Retinal pigment epithelial cell (primary cell): ENCODE results near the gene ADAM20.

Experiments used
- DNase-seq: peaks from one replicate; pipeline ENCODE4 v3.0.0-alpha.2; 2010; ENCODE audit warnings: low read depth
- H3K4me3 ChIP-seq: 2 replicates; pipeline ENCODE4 v1.5.1; 2011; ENCODE audit warnings: mild to moderate bottlenecking, low read length, control low read depth, moderate library complexity
- CTCF ChIP-seq: conservative IDR thresholded peaks from 2 replicates; pipeline ENCODE4 v1.5.1; 2011; ENCODE audit warnings: low read depth, low read length, control low read depth, inconsistent platforms

Gene ADAM20

GRCh38 chr14:70534904-70535303 is at the start of gene ADAM20:
TSS of gene ADAM20 (minus strand) at chr14:70535004. CDS start at chr14:70524757, 10,247 bp downstream.
- no peak for DNase-seq
- TF ChIP-seq CTCF, result no peak
- H3K4me3 ChIP-seq, result no peak within 1 kb of the TSS

- H3K4me3 ChIP-seq, result peak overlapping the region; percentile 15
- peak; percentile 84 for DNase-seq
Measured at GRCh38 chr14:70576891-70577290, 42.1 kb upstream of the ADAM20 start.

GRCh38 chr14:70573050-70573449 is 38.2 kb upstream of the ADAM20 start:
- no peak overlapping the region for H3K4me3 ChIP-seq
- DNase-seq, result no peak
- TF ChIP-seq CTCF, result no peak

More at GRCh38 chr14:70576891-70577290, 42.1 kb upstream of the ADAM20 start:
- no peak for TF ChIP-seq CTCF

- DNase-seq, result no peak
- no peak for TF ChIP-seq CTCF
- no peak overlapping the region for H3K4me3 ChIP-seq
Measured at GRCh38 chr14:70571139-70571538, 36.3 kb upstream of the ADAM20 start.

- no peak overlapping the region for H3K4me3 ChIP-seq
- no peak for DNase-seq
- peak; percentile 83 for TF ChIP-seq CTCF
Measured at GRCh38 chr14:70567791-70568190, 33.0 kb upstream of the ADAM20 start.

GRCh38 chr14:70563869-70564268 is 29.1 kb upstream of the ADAM20 start:
- TF ChIP-seq CTCF, result no peak
- no peak overlapping the region for H3K4me3 ChIP-seq
- DNase-seq, result no peak

DNA sequence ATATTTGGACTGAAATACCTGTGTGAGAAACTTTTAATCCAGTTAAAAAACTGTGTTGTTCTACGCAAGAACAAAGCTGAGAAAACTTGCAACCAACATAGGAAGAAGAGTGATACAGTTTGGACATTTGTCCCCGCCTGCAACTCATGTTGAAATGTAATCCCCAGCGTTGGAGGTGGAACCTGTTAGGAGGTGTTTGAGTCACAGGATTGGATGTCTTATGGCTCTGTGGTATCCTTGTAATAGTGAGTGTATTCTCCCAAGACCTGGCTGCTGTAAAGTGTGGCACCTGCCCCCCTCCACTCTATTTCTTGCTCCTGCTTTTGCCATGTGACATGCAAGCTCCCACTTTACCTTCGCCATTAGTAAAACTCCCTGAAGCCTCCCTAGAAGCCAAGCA is 28.6 kb upstream of the ADAM20 start:
- no peak for TF ChIP-seq CTCF
- no peak overlapping the region for H3K4me3 ChIP-seq
- DNase-seq, result no peak
